ENCODE results near the gene MXD3. TPM values are rescaled to one million over a fixed set of nuclear protein-coding genes. Genes with fewer than 3 reads are reported as not detected.

The MXD3 gene
- polyA plus RNA-seq, 3 donors, result 21.5 to 61.9 (median 25.5) TPM

GRCh38 chr5:177334155-177334551, 22.5 kb upstream of the MXD3 start:
- H3K36me3 ChIP-seq (replicated peaks in 1 of 2; ENCODE audit: control insufficient read depth in 1 of 2, insufficient read depth in 2 of 2, low read length in 2 of 2), result peaks cover 86 to 98% of the 10 kb centered on the region in 2 donors
- no peak overlapping the region for H3K9ac ChIP-seq (ENCODE audit: insufficient read depth, low read length, poor library complexity, severe bottlenecking)
- Mint-ChIP-seq H3K36me3 (peaks cover 87 to 96% of the 10 kb centered on the region in 2 donors), H3K27me3 (ENCODE audit: low read depth in 3 of 3) (peaks cover 2 to 9% (median 3%) of the 10 kb centered on the region in 3 donors), H3K4me3 (no peak overlapping the region), H3K27ac (no peak overlapping the region), H3K9me3 (peaks cover 0 to 2% (median 0%) of the 10 kb centered on the region in 7 donors), H3K4me1 (peaks cover 11% of the 10 kb centered on the region)
- H3K4me3 ChIP-seq (replicated peaks in 1 of 3; ENCODE audit: low read depth in 2 of 3, low read length in 3 of 3), result no peak overlapping the region
- no peak overlapping the region for H2AFZ ChIP-seq (ENCODE audit: insufficient read depth, low read depth, low read length, poor library complexity, severe bottlenecking)
- WGBS (ENCODE audit: insufficient coverage), result 52% methylated on average over 7 of the region's 15 CpGs
- no peak overlapping the region for H3K4me2 ChIP-seq (replicated peaks; ENCODE audit: extremely low read depth, low read length, poor library complexity, severe bottlenecking)
- H3K9me3 ChIP-seq (replicated peaks in 1 of 2; ENCODE audit: control insufficient read depth in 1 of 2, insufficient read depth in 1 of 2, low read length in 2 of 2), result no peaks in the 10 kb centered on the region
- TF ChIP-seq, protein P1, sequence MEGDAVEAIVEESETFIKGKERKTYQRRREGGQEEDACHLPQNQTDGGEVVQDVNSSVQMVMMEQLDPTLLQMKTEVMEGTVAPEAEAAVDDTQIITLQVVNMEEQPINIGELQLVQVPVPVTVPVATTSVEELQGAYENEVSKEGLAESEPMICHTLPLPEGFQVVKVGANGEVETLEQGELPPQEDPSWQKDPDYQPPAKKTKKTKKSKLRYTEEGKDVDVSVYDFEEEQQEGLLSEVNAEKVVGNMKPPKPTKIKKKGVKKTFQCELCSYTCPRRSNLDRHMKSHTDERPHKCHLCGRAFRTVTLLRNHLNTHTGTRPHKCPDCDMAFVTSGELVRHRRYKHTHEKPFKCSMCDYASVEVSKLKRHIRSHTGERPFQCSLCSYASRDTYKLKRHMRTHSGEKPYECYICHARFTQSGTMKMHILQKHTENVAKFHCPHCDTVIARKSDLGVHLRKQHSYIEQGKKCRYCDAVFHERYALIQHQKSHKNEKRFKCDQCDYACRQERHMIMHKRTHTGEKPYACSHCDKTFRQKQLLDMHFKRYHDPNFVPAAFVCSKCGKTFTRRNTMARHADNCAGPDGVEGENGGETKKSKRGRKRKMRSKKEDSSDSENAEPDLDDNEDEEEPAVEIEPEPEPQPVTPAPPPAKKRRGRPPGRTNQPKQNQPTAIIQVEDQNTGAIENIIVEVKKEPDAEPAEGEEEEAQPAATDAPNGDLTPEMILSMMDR (IDR thresholded peaks at IDR 0.05), result no peak
- H3K79me2 ChIP-seq (ENCODE audit: insufficient read depth, low read length), result peaks cover 5% of the 10 kb centered on the region
- intact Hi-C loops (cut with micrococcal nuclease), result no loop called here
- H3K4me1 ChIP-seq (ENCODE audit: control insufficient read depth in 1 of 2, insufficient read depth in 2 of 2, low read length in 2 of 2), result peaks cover 2 to 6% of the 10 kb centered on the region in 2 donors
- no peaks in the 10 kb centered on the region for H3K27me3 ChIP-seq (ENCODE audit: control insufficient read depth in 2 of 2, insufficient read depth in 2 of 2, low read length in 2 of 2)
- no peak for DNase-seq
- H3K27ac ChIP-seq (ENCODE audit: low read depth in 1 of 2, low read length in 2 of 2), result no peak overlapping the region
- H4K20me1 ChIP-seq (ENCODE audit: insufficient read depth, low read length), result peaks cover 86% of the 10 kb centered on the region

- Histone ChIP-seq H3K4me1 (ENCODE audit: control insufficient read depth in 1 of 2, insufficient read depth in 2 of 2, low read length in 2 of 2) (peaks cover 2 to 6% of the 10 kb centered on the region in 2 donors), H4K20me1 (ENCODE audit: insufficient read depth, low read length) (peaks cover 81% of the 10 kb centered on the region), H2AFZ (ENCODE audit: insufficient read depth, low read depth, low read length, poor library complexity, severe bottlenecking) (no peak overlapping the region), H3K79me2 (ENCODE audit: insufficient read depth, low read length) (no peaks in the 10 kb centered on the region), H3K27me3 (ENCODE audit: control insufficient read depth in 2 of 2, insufficient read depth in 2 of 2, low read length in 2 of 2) (no peaks in the 10 kb centered on the region), H3K9me3 (replicated peaks in 1 of 2; ENCODE audit: control insufficient read depth in 1 of 2, insufficient read depth in 1 of 2, low read length in 2 of 2) (no peaks in the 10 kb centered on the region), H3K4me3 (replicated peaks in 1 of 3; ENCODE audit: low read depth in 2 of 3, low read length in 3 of 3) (no peak overlapping the region), H3K36me3 (replicated peaks in 1 of 2; ENCODE audit: control insufficient read depth in 1 of 2, insufficient read depth in 2 of 2, low read length in 2 of 2) (peaks cover 81 to 96% of the 10 kb centered on the region in 2 donors), H3K9ac (ENCODE audit: insufficient read depth, low read length, poor library complexity, severe bottlenecking) (no peak overlapping the region), H3K27ac (ENCODE audit: low read depth in 1 of 2, low read length in 2 of 2) (no peak overlapping the region), H3K4me2 (replicated peaks; ENCODE audit: extremely low read depth, low read length, poor library complexity, severe bottlenecking) (no peak overlapping the region)
- Mint-ChIP-seq H3K4me1 (peaks cover 11% of the 10 kb centered on the region), H3K27ac (no peak overlapping the region), H3K4me3 (no peak overlapping the region), H3K27me3 (ENCODE audit: low read depth in 3 of 3) (peaks cover 2 to 9% (median 3%) of the 10 kb centered on the region in 3 donors), H3K9me3 (peaks cover 0 to 2% (median 0%) of the 10 kb centered on the region in 7 donors), H3K36me3 (peaks cover 81 to 94% of the 10 kb centered on the region in 2 donors)
- DNase-seq, result no peak
- intact Hi-C loops (cut with micrococcal nuclease), result no loop called here
- WGBS (ENCODE audit: insufficient coverage), result 89% methylated on average over 13 of the region's 16 CpGs
- TF ChIP-seq, protein P1 (IDR thresholded peaks at IDR 0.05), result no peak
Measured at GRCh38 chr5:177333420-177334154, 21.9 kb upstream of the MXD3 start.

All from CD14-positive monocyte (primary cell).